Left ventricle myocardium inferior (tissue), 1 donor: ENCODE data around the gene SPTBN1. TPM values are rescaled to one million over a fixed set of nuclear protein-coding genes. Genes with fewer than 3 reads are reported as not detected.
A peak's percentile ranks its signal among the peaks of the same experiment; 100 is the strongest.
"Not testable (repeated sequence)": the region's sequence is repeated elsewhere in the genome, so short reads cannot be mapped to it uniquely, and the experiment has no call there.

Experiments used
- DNase-seq: peaks from one replicate; pipeline ENCODE4 v3.0.0-alpha.2; 2020
- H3K27ac ChIP-seq: fragments of 200-600 bp; replicated peaks from 2 replicates; pipeline ENCODE4 v1.8.0; 2021
- H3K27me3 ChIP-seq: fragments of 200-600 bp; 2 replicates; pipeline ENCODE4 v1.8.0; 2021; ENCODE audit warnings: low read depth
- H3K36me3 ChIP-seq: fragments of 200-600 bp; 2 replicates; pipeline ENCODE4 v1.8.0; 2021
- H3K4me1 ChIP-seq: fragments of 200-600 bp; 2 replicates; pipeline ENCODE4 v1.8.0; 2021
- H3K4me3 ChIP-seq: fragments of 200-600 bp; 2 replicates; pipeline ENCODE4 v1.8.0; 2021; ENCODE audit warnings: mild to moderate bottlenecking, moderate library complexity
- H3K9me3 ChIP-seq: fragments of 200-600 bp; replicated peaks from 2 replicates; pipeline ENCODE4 v1.8.0; 2021
- CTCF ChIP-seq: fragments of 200-600 bp; IDR thresholded peaks from 2 replicates; pipeline ENCODE4 v1.8.0; 2021; ENCODE audit warnings: antibody characterized with exemption, mild to moderate bottlenecking, borderline replicate concordance
- intact Hi-C: fragments of 100-400 bp; cut with micrococcal nuclease; formaldehyde crosslinking; loops from one replicate; pipeline ENCODE4 v1.11.0; 2022
- total RNA-seq: library from RNA; stranded (reverse); fragmentation: NEBNext Ultra II Directional; extraction: Animal tissue kit (Norgen Biotek cat#: 25700); gene quantifications from one replicate; pipeline ENCODE4 v1.2.1, GENCODE V29; 2021
- donor health status: DM: no; HTN: yes; CAD: no; lungs with severe emphysema.

SPTBN1 gene
- total RNA-seq, 1 donor from 2014 or later = 484 TPM

GRCh38 chr2:54516842-54517241 lies 60.7 kb downstream of the SPTBN1 start:
- H3K27ac ChIP-seq = peak overlapping the region; percentile 7
- no peak for TF ChIP-seq CTCF
- no peaks in the 10 kb centered on the region for H3K27me3 ChIP-seq
- DNase-seq = no peak
- H3K36me3 ChIP-seq = peaks cover 11% of the 10 kb centered on the region
- H3K4me3 ChIP-seq = no peak overlapping the region
- intact Hi-C loops = no loop called here
- peaks cover 100% of the 10 kb centered on the region for H3K4me1 ChIP-seq
- no peaks in the 10 kb centered on the region for H3K9me3 ChIP-seq

GRCh38 chr2:54518016-54518415 lies 61.9 kb downstream of the SPTBN1 start:
- peak overlapping the region; percentile 41 for H3K27ac ChIP-seq
- DNase-seq, intact Hi-C loops, H3K9me3 ChIP-seq, H3K27me3 ChIP-seq, H3K4me3 ChIP-seq: not testable (repeated sequence)
- H3K36me3 ChIP-seq = peaks cover 11% of the 10 kb centered on the region
- peaks cover 99% of the 10 kb centered on the region for H3K4me1 ChIP-seq

GRCh38 chr2:54518430-54518829 lies 62.3 kb downstream of the SPTBN1 start:
- Histone ChIP-seq H3K4me1 (peaks cover 99% of the 10 kb centered on the region), H3K27ac (peak overlapping the region; percentile 47)

GRCh38 chr2:54519841-54520459 lies 63.8 kb downstream of the SPTBN1 start:
- no peak for TF ChIP-seq CTCF
- H3K4me1 ChIP-seq = peaks cover 99% of the 10 kb centered on the region
- no peaks in the 10 kb centered on the region for H3K9me3 ChIP-seq
- no peak for DNase-seq
- H3K27ac ChIP-seq = peak overlapping the region; percentile 45
- H3K27me3 ChIP-seq = no peaks in the 10 kb centered on the region
- peaks cover 11% of the 10 kb centered on the region for H3K36me3 ChIP-seq
- intact Hi-C loops = loop anchor here (10.0 kb wide), 2 partner anchors 115 to 185 kb away; no protein-coding TSS in a partner anchor
- H3K4me3 ChIP-seq = no peak overlapping the region

More at GRCh38 chr2:54518430-54518829, 62.3 kb downstream of the SPTBN1 start:
- no peaks in the 10 kb centered on the region for H3K9me3 ChIP-seq
- H3K36me3 ChIP-seq = peaks cover 11% of the 10 kb centered on the region
- TF ChIP-seq CTCF = no peak
- no peak overlapping the region for H3K4me3 ChIP-seq
- intact Hi-C loops = no loop called here
- no peak for DNase-seq
- no peaks in the 10 kb centered on the region for H3K27me3 ChIP-seq

- Histone ChIP-seq H3K4me3 (no peak overlapping the region), H3K4me1 (peaks cover 99% of the 10 kb centered on the region), H3K27ac (peak overlapping the region; percentile 45), H3K27me3 (no peaks in the 10 kb centered on the region), H3K9me3 (no peaks in the 10 kb centered on the region), H3K36me3 (peaks cover 6% of the 10 kb centered on the region)
- TF ChIP-seq CTCF = no peak
- intact Hi-C loops = loop anchor here (10.0 kb wide), 2 partner anchors 114 to 184 kb away; no protein-coding TSS in a partner anchor
- no peak for DNase-seq
Observed at GRCh38 chr2:54520687-54521086, 64.6 kb downstream of the SPTBN1 start.

- intact Hi-C loops = loop anchor here (10.0 kb wide), 2 partner anchors 112 to 182 kb away; no protein-coding TSS in a partner anchor
- TF ChIP-seq CTCF = peak; percentile 71
- Histone ChIP-seq H3K4me1 (peaks cover 99% of the 10 kb centered on the region), H3K4me3 (no peak overlapping the region), H3K9me3 (no peaks in the 10 kb centered on the region), H3K36me3 (peaks cover 21% of the 10 kb centered on the region), H3K27ac (peak overlapping the region; percentile 83), H3K27me3 (no peaks in the 10 kb centered on the region)
- DNase-seq = no peak
Observed at GRCh38 chr2:54522624-54523281, 66.6 kb downstream of the SPTBN1 start.
